ENCODE measurements around the gene STARD9. TPM values are rescaled to one million over a fixed set of nuclear protein-coding genes. Genes with fewer than 3 reads are reported as not detected.

STARD9 gene
- total RNA-seq (2013; cell fraction: nucleolus; rRNA removed): 144 and 149 TPM in 2 replicates
- total RNA-seq (2014; rRNA removed): 7.7 and 9.4 TPM in 2 replicates
- 7.5 and 8.1 TPM in 2 replicates for total RNA-seq (2014; rRNA removed; fragmentation: Illumina TruSeq; extraction: Trizol)
- 8.4 and 11.5 TPM in 2 replicates for total RNA-seq (2021)
- 3.7 TPM for polyA plus RNA-seq (2011; ENCODE audit: low read depth)
- 3.6 and 4.7 TPM in 2 replicates for polyA plus RNA-seq (2011; rRNA removed)
- polyA plus RNA-seq (2011; cell fraction: cytosol; rRNA removed): 3.5 and 3.6 TPM in 2 replicates
- 22.7 and 25.2 TPM in 2 replicates for polyA plus RNA-seq (2011; cell fraction: nucleus; rRNA removed)
- 4.9 and 6.5 TPM in 2 replicates for polyA plus RNA-seq (2012)
- polyA plus RNA-seq (2014; fragmentation: Illumina TruSeq; extraction: Trizol): 8.6 and 8.7 TPM in 2 replicates
- 1 to 10 TPM in 1 of 2 experiments, under 1 TPM in 1; 0.58 to 1.1 TPM for polyA plus RNA-seq (2014; fragmentation: Nextera tagmentation; extraction: Ambion mirVana)
- 8.2 and 9.3 TPM in 2 replicates for polyA plus RNA-seq (2014; rRNA removed)
- 1 to 10 TPM; 2.7 to 2.9 TPM for polyA plus RNA-seq (2016; fragmentation: Nextera tagmentation; extraction: Ambion mirVana)
- polyA minus RNA-seq (2011; rRNA and poly(A)+ RNA removed): 8.9 and 11.0 TPM in 2 replicates
- polyA minus RNA-seq (2011; cell fraction: cytosol; rRNA and poly(A)+ RNA removed): 1.5 and 2.0 TPM in 2 replicates
- 10.2 and 13.9 TPM in 2 replicates for polyA minus RNA-seq (2011; cell fraction: nucleus; rRNA and poly(A)+ RNA removed)
- Bru-seq, nascent RNA: percentile 71 among the genes with signal in this experiment
- percentile 75 among the genes with signal in this experiment for BruChase-seq, experiment 1, labeled RNA remaining after a 6-hour chase
- percentile 75 among the genes with signal in this experiment for BruChase-seq, experiment 2, labeled RNA remaining after a 2-hour chase
- long read RNA-seq, experiment 1: 0 reads
- long read RNA-seq, experiment 2, partial matches to known transcripts: 3 of 7 reads
- long read RNA-seq, experiment 2, other reads (novel, unspliced or antisense): 4 of 7 reads

- Histone ChIP-seq H4K20me1 (ENCODE audit: control insufficient read depth, insufficient read depth) (no peaks in the 10 kb centered on the region), H3K79me2 (ENCODE audit: control insufficient read depth, insufficient read depth, low read length) (peaks cover 24% of the 10 kb centered on the region), H3K27ac (ENCODE audit: control insufficient read depth, insufficient read depth) (peak within 1 kb of the TSS; percentile 57; the same call in 1 of the 2 replicates), H3K36me3 (ENCODE audit: control insufficient read depth in 2 of 2, insufficient read depth in 2 of 2, low read length in 1 of 2) (no peaks in the 10 kb centered on the region), H3K4me1 (ENCODE audit: control insufficient read depth, insufficient read depth, low read length) (peaks cover 24% of the 10 kb centered on the region), H3K9ac (ENCODE audit: control insufficient read depth, insufficient read depth, low read length) (peak within 1 kb of the TSS; percentile 76), H3K27me3 (replicated peaks in 1 of 2; ENCODE audit: control insufficient read depth in 2 of 2, insufficient read depth in 2 of 2, low read length in 1 of 2) (no peaks in the 10 kb centered on the region), H3K9me3 (replicated peaks; ENCODE audit: control insufficient read depth, insufficient read depth, low read length) (peaks cover 4% of the 10 kb centered on the region; the same call in 2 of the 3 replicates), H3K4me3 (peak within 1 kb of the TSS; percentile 89), H2AFZ (ENCODE audit: control insufficient read depth, low read depth, low read length) (peak within 1 kb of the TSS; percentile 97), H3K4me2 (ENCODE audit: control insufficient read depth, insufficient read depth) (peak within 1 kb of the TSS; percentile 97)
- ATAC-seq (peak; percentile 94), DNase-seq (ENCODE audit: low read depth, low spot score) (peak; percentile 87), FAIRE-seq (peak; percentile 31)
- SMC1A ChIA-PET (ENCODE audit: uncharacterized antibody, unreplicated experiment): interaction anchor here (0.6 to 2.9 kb wide), 7 partner anchors 9 to 426 kb away, joined by 3 to 18 read pairs (median 4); partner anchors contain the start of gene ZNF106
- CTCF ChIA-PET: interaction anchor here (0.7 to 1.3 kb wide), 2 partner anchors 33 to 74 kb away, joined by 4 to 6 read pairs; no protein-coding TSS in a partner anchor
- intact Hi-C loops (cut with micrococcal nuclease; ENCODE audit: unreplicated experiment) (loop anchor here (5.0 kb wide), 1 partner anchor 77 kb away; no protein-coding TSS in a partner anchor), in situ Hi-C loops (cut with MboI) (no loop called here)
- WGBS (ENCODE audit: insufficient coverage, insufficient replicate concordance, low lambda C conversion rate, missing lambda C conversion rate): under 1% methylated on average over 73 of the region's 95 CpGs
- RAD21 ChIA-PET (ENCODE audit: unreplicated experiment): interaction anchor here (0.6 to 1.6 kb wide), 9 partner anchors 27 to 388 kb away, joined by 3 to 12 read pairs (median 5); partner anchors contain the start of genes HAUS2, LRRC57 and ZNF106
- BruUV-seq (replicated peaks): no TSS peak
- POLR2A ChIA-PET: interaction anchor here (0.5 to 4.6 kb wide), 15 partner anchors 10 to 531 kb away, joined by 3 to 38 read pairs (median 5); partner anchors contain the start of genes HAUS2, LRRC57, SNAP23 and UBR1
- TF ChIP-seq ZNF622 (IDR thresholded peaks at IDR 0.05): no peak
- TF ChIP-seq NR2F1 (conservative IDR thresholded peaks at IDR 0.05): 0 out of 2 replicates have a peak, but pooled peaks have one; percentile 15
- no peak for TF ChIP-seq ZNF24 (IDR thresholded peaks at IDR 0.05)
- TF ChIP-seq IKZF1 (conservative IDR thresholded peaks at IDR 0.05): peak; percentile 56
- peak; percentile 55; the same call in 1 of the 2 replicates for TF ChIP-seq STAT1 (conservative IDR thresholded peaks at IDR 0.05)
- TF ChIP-seq SMAD1 (IDR thresholded peaks at IDR 0.05; ENCODE audit: low read depth, partially characterized antibody): peak; percentile 82
- TF ChIP-seq, protein P1, sequence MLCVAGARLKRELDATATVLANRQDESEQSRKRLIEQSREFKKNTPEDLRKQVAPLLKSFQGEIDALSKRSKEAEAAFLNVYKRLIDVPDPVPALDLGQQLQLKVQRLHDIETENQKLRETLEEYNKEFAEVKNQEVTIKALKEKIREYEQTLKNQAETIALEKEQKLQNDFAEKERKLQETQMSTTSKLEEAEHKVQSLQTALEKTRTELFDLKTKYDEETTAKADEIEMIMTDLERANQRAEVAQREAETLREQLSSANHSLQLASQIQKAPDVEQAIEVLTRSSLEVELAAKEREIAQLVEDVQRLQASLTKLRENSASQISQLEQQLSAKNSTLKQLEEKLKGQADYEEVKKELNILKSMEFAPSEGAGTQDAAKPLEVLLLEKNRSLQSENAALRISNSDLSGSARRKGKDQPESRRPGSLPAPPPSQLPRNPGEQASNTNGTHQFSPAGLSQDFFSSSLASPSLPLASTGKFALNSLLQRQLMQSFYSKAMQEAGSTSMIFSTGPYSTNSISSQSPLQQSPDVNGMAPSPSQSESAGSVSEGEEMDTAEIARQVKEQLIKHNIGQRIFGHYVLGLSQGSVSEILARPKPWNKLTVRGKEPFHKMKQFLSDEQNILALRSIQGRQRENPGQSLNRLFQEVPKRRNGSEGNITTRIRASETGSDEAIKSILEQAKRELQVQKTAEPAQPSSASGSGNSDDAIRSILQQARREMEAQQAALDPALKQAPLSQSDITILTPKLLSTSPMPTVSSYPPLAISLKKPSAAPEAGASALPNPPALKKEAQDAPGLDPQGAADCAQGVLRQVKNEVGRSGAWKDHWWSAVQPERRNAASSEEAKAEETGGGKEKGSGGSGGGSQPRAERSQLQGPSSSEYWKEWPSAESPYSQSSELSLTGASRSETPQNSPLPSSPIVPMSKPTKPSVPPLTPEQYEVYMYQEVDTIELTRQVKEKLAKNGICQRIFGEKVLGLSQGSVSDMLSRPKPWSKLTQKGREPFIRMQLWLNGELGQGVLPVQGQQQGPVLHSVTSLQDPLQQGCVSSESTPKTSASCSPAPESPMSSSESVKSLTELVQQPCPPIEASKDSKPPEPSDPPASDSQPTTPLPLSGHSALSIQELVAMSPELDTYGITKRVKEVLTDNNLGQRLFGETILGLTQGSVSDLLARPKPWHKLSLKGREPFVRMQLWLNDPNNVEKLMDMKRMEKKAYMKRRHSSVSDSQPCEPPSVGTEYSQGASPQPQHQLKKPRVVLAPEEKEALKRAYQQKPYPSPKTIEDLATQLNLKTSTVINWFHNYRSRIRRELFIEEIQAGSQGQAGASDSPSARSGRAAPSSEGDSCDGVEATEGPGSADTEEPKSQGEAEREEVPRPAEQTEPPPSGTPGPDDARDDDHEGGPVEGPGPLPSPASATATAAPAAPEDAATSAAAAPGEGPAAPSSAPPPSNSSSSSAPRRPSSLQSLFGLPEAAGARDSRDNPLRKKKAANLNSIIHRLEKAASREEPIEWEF (IDR thresholded peaks at IDR 0.05; ENCODE audit: insufficient replicate concordance, low read depth, low read length): no peak
- TF ChIP-seq MEF2B (IDR thresholded peaks at IDR 0.05; ENCODE audit: partially characterized antibody, poor library complexity, severe bottlenecking): peak; percentile 61
- TF ChIP-seq SMARCA5 (IDR thresholded peaks at IDR 0.05): 0 out of 2 replicates have a peak, but pooled peaks have one; percentile 55
Measured at GRCh38 chr15:42575188-42576039, at the start of gene STARD9. STARD9 (plus strand) TSS chr15:42575606; CDS start chr15:42575716, 110 bp downstream.

All from GM12878 (cell line).